GM19468 (cell line): ENCODE measurements around the gene APOC4.
"Not testable (repeated sequence)": the region's sequence is repeated elsewhere in the genome, so short reads cannot be mapped to it uniquely, and the experiment has no call there.

Source experiments
- ATAC-seq: cut with Tn5 transposase; IDR thresholded peaks from one replicate; pipeline ENCODE4 v1.9.1; 2021; ENCODE audit warnings: mild to moderate bottlenecking, moderate library complexity, moderate number of reproducible peaks; ENCODE audit not compliant: unreplicated experiment; ENCODE audit errors: extremely low read depth

The APOC4 gene

GRCh38 chr19:44942067-44942571, at the start of gene APOC4:
TSS of gene APOC4 (plus strand) at chr19:44942237. CDS start at chr19:44942278, 41 bp downstream.
- ATAC-seq = no peak

GRCh38 chr19:44892932-44893331, 49.1 kb upstream of the APOC4 start:
- ATAC-seq = no peak

- no peak for ATAC-seq
Observed at GRCh38 chr19:44893332-44894051, 48.5 kb upstream of the APOC4 start.

GRCh38 chr19:44894052-44894400, 48.0 kb upstream of the APOC4 start:
- ATAC-seq = no peak

- no peak for ATAC-seq
Observed at GRCh38 chr19:44894946-44895345, 47.1 kb upstream of the APOC4 start.

- ATAC-seq = no peak
Observed at GRCh38 chr19:44897835-44898234, 44.2 kb upstream of the APOC4 start.

- ATAC-seq = no peak
Observed at GRCh38 chr19:44900328-44901244, 41.5 kb upstream of the APOC4 start.

GRCh38 chr19:44903216-44903601, 38.8 kb upstream of the APOC4 start:
- ATAC-seq = no peak

- ATAC-seq = no peak
Observed at GRCh38 chr19:44903602-44904425, 38.2 kb upstream of the APOC4 start.

GRCh38 chr19:44904426-44904994, 37.5 kb upstream of the APOC4 start:
- no peak for ATAC-seq

- ATAC-seq = no peak
Observed at GRCh38 chr19:44905437-44906160, 36.4 kb upstream of the APOC4 start, which contains the start of gene APOE. TSS of gene APOE (plus strand) at chr19:44905796. CDS start at chr19:44906625, 829 bp downstream.

GRCh38 chr19:44907613-44908012, 34.4 kb upstream of the APOC4 start:
- ATAC-seq = no peak

- no peak for ATAC-seq
Observed at GRCh38 chr19:44908074-44908835, 33.8 kb upstream of the APOC4 start.

GRCh38 chr19:44908836-44909261, 33.2 kb upstream of the APOC4 start:
- no peak for ATAC-seq

- ATAC-seq = no peak
Observed at GRCh38 chr19:44909775-44910174, 32.3 kb upstream of the APOC4 start.

GRCh38 chr19:44911896-44912295, 30.1 kb upstream of the APOC4 start:
- not testable (repeated sequence) for ATAC-seq

- no peak for ATAC-seq
Observed at GRCh38 chr19:44912854-44913253, 29.2 kb upstream of the APOC4 start.
